ENCODE measurements around the gene RPL9.
A peak's percentile ranks its signal among the peaks of the same experiment; 100 is the strongest.
"Not testable (repeated sequence)": the region's sequence is repeated elsewhere in the genome, so short reads cannot be mapped to it uniquely, and the experiment has no call there.

Gene RPL9

DNA sequence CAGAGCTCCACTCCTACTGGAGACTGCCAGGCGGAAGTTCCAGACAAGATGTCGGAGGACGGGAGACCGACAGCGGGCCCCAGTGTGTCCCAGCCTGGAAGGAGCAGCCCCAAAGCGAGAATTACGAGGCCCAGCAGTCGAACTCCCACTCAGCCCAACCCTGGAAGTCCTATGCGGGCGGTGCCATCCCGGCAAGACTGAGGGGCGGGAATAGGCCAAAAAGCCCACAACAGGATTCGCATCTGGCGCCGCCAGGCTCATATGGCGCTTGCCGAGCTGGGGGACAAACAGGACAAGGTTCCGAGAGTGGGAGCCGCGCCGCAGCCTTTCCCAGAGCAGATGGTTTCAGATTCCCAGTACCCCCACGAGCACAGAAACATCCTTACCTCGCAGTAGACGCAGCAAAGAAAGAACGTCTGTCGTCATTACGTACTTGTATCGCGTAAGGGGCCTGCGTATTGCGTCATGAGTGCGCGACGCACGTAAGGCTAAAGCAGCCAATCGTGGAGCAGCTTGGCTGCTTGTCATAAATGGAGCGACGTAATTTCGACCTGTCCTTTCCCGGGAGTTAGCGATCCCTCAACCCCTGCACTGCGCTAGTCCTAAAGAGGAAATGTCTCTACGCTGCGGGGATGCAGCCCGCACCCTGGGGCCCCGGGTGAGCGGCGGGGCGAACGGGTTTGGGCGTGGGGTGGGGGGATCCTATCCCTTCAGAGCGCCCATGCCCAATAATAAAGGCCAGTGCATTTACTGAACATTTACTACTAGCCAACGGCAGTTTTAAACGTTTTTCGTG is at the start of gene RPL9, which contains the start of gene LIAS:
RPL9 (minus strand) TSS at position 418 of the 796 bp plus-strand sequence. CDS start 483 bp downstream, outside the sequence.
LIAS (plus strand) TSS at position 552 of the 796 bp plus-strand sequence; CDS start at position 614, 62 bp downstream.
- DNase-seq, result peak; percentile 91 to 93

DNA sequence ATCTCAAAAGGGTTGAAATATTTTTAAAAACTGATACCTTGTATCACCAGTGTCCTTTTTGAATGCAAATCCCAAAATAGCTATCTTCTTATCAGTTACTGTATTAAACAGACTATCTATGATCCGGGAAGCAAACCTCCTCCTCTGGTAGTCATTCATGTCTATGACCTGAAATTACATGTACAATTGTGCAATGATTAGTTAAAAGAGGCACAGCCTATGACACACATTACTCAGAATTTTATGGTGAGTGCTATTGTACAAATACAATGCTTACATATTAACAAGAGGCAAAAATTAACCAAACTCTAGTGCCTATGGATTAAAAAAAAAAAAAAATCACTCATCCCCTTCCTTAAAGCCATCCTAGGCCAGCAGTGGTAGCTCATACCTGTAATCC is 46.9 kb upstream of the RPL9 start:
- no peak for DNase-seq

DNA sequence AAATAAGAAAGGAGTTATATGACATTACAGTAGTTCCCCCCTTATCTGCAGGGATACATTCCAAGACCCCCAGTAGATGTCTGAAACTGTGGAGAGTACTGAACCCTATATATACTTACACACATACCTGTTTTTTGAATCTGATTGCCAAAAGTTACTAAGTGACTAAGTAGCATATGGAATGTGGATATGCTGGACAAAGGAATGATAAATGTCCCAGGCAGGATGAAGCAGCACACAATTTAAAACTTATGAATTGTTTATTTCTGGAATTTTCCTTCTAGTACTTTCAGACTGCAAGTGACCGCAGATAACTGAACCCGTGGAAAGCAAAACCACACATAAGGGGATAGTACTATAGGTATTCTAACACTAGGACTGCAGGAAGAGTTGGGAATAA is 45.8 kb upstream of the RPL9 start:
- DNase-seq, result no peak

DNA sequence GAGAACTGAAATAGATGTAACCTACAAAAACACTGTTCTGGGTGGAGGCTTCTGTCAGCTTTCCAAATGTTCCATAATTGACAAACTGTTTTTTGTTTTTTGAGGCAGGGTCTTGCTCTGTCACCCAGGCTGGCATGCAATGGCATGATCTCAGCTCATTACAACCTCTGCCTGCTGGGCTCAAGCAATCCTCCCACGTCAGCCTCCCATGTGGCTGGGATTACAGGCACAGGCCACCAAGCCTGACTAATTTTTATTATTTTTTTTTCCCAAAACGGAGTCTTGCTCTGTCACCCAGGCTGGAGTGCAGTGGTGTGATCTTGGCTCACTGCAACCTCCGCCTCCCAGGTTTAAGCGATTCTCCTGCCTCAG is 43.9 kb upstream of the RPL9 start:
- not testable (repeated sequence) for DNase-seq

DNA sequence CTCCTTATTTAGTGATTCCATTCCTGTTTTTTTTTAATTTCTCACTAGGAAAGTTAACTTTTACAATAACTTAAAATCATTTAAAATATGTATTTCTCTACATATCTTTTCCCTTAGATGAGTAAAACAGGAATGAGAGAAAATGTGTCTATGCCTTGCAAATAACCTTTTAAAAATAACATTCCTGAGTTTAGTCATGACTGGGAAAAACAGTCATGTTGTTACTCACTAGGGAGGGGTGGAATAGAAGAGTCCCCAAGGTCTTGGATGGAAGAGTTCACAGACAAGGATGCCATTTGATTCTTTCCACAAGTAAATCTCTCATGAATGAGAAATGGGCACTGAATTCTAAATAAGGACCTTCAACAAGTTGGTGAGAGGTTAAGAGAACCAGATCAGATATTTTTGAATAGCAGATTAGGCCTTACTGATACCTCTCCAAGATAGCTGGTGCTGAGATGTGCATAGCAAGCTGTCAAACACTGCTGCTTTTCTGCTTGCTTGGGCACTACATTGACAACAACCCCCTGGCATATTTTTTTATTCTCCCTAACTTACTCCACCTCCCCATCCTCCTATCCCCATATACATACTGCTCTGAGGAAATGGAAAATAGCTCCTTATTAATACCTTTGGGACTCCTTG is 43.4 kb upstream of the RPL9 start:
- DNase-seq, result no peak

DNA sequence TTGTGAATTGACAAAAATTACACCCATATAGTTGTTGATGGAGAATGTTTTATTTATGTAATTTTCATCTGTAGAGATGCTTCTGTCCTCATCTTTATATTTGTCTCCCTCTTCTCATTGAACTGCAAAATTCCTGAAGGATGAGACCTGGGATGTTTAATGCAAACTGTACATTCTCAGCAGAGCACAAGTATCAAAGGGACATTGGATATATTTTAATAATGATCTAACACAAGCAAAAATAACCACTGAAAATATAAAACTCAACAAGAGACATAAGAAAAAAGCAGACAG is 40.0 kb upstream of the RPL9 start:
- DNase-seq, result no peak

DNA sequence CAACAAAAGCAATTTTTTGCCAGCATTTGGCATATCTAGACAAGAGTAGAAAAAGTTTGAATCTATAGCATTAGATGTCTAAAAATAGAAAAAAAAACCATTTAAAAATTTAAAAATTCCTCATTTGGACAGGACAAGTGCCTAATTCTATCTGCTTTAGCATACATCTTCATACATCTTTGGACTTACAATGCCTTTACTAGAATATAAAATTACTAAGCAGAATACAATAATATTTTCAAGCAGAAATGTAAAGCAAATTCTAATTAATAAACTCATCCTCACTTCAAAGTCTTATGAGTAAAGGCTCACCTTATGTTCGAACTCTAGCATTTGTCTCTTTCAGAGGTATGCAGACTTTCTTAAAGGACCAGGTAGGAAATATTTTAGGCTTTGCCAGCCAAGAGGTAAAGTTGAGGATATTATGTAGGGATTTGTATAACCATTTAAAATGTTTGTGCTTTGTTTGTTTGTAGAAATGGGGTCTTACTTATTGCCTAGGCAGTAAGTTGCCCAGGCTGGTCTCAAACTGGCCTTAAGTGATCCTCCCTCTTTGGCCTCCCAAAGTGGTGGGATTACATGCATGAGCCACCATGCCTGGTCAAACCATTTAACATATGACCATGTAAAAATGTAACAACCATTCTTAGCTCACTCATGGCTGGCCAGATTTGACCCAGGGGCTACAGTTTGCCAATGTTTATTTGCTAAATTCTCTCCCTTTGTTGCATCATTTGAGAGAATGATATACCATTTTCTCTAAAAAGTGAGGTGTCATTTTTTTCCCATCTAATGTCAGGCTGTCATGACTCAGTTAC is 39.4 kb upstream of the RPL9 start:
- no peak for DNase-seq

DNA sequence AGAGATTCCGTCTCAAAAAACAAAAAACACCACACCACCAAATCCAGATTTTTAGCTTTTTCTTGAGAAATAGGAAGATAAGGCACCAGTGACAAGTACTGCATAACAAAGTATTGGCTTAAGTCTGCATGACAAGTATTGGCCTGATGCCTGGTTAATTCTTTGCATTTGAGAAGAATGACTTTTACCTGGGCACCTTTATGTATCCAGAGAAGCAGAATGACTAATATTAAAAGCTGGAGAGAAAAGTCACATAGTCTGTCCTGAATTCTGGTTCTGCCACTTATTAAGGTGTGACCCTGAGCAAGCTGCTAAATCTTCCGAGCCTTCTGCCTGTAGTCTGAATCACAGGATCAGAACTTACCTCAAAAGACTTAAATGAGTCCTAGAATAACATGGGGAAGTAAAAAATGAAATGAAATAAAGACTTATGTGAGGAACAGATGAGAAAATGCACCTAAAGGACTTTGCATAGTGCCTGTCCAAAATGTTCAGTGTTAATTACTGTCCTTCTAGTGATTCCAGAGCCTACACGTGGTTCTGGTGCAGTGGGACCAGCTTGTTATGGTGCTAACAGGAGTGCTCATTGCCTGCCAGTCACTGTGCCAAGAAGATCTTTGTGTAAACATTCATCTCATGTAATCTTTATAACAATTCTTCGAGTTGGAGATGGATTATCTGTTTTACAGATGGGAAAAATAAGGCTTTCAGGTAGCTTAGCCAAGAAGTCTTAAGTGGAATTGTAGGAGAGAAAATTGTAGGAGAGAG is 36.9 kb upstream of the RPL9 start:
- no peak for DNase-seq

DNA sequence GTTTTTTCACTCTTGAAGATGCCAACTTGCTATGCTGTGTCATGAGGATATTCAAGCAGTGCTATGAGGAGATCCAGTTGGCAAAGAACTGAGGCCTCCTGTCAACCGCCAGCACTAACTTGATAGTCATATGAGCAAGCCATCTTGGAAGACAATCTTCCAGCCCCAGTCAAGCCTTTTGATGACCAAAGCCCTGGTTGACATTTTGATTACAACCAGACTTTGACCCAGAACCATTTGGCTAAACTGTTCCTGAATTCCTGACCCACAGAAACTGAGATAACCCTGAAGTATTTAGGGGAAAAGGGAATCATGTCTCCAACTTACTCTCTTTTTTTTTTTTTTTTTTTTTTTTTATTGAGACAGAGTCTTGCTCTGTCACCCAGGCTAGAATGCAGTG is 35.6 kb upstream of the RPL9 start:
- no peak for DNase-seq

DNA sequence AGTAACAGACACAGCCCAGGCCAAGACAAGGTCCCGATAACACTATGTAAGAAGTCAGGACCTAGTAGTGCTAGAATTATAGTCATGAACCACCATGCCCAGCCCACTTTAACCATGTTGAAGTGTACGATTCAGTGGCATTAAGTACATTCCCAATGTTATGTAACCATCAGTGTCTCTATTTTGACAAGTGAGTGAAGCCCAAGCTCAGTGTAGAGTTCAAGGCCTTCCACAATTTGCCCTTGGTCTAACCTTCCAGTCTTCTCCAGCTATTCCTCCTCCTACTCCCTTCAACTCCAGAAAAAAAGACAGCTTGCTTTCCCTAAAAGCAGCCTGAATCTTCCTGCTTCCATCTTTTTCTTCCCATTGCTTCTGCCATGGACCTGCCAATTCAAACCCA is 31.6 kb upstream of the RPL9 start:
- DNase-seq, result no peak

DNA sequence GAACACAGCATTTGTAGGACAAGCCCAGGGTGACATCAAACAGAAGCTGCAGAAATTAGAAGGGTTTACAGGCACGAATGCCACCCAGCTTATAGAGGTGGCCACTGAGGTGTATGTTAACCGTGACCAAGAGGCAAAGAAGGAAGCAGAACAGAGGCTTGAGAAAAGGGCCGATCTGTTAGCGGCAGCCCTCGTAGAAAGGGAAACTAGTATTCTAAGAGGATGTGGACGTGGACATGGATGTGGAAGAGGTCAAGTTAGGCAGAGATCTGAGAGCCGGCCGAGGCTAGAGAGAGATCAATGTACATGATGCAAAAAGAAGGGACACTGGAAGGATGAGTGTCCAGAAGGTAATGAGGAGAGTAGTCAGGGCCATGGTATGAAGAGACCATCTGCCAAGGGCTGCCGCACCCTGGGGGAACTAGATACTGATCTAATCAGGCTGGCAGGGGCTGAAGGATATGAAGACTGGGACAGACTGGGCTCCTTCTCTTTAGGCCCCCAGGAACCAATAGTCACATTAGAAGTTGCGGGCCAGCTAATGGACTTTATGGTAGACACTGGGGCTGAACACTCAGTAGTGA is 27.6 kb upstream of the RPL9 start:
- DNase-seq, result no peak

DNA sequence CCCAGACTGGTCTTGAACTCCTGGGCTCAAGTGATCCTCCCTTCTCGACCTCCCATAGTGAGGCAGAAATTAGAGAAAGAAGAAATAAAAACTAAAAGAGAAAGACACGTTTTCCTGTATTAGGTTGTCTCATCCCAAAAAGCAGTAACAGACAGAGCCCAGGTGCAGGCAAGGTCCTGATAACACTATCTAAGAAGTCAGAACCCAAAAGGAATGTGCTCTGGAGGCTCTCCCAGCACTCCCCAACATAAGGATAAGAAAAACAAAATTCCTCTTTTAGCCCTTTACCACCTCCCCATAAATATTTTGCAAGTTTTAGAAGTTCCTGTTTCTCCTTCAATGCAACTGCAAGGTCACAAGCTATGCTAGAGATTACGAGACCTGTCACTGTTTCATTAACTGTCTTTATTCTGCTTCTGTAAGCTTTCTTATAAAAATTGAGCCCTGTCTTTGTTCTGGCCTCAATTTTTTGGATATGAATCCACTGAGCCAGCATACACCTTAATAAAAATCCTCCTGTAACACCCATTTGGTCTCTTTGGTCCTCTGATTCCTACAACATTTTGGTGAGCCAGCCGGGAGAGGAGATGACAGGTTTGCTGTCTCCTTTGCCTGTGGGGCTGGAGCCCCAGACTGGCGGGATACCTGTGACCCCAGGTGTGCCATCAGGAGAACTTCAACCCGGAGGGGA is 26.0 kb upstream of the RPL9 start:
- DNase-seq, result no peak

DNA sequence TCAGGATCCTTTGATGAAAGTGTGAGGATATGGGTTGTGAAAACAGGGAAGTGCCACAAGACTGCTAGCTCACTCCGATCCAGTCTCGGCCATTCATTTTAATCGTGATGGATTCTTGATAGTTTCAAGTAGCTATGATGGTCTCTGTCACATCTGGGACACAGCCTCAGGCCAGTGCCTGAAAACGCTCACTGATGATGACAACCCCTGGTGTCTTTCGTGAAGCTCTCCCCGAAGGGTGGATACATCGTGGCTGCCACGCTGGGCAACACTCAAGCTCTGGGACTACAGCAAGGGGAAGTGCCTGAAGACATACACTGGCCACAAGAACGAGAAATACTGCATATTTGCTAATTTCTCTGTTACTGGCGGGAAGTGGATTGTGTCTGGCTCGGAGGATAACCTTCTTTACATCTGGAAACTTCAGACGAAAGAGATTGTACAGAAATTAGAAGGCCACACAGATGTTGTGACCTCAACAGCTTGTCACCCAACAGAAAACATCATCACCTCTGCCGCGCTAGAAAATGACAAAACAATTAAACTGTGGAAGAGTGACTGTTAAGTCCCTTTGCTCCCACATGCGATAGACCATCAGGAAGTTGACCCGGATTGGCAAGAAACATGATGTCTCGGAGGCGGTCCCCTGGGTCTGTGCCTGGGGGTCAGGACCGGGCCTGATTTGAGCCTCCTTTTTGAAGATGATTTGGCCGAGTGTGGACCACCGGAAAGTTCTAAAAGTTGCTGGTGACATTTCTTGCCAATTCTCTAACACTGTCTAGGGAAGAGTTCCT is 22.4 kb upstream of the RPL9 start:
- no peak for DNase-seq

DNA sequence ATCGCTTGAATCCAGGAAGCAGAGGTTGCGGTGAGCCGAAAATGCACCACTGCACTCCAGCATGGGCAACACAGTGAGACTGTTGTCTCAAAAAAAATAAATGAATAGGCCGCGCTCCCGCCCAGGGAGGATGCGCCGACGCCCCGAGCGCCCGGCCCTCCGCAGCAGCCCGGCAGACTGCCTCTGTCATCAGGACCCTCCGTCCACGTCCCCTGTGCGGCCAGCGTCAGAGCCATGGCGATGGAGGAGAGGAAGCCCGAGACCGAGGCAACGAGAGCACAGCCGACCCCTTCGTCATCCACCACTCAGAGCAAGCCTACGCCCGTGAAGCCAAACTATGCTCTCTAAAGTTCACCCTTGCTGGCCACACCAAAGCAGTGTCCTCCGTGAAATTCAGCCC is 21.5 kb upstream of the RPL9 start:
- DNase-seq, result no peak

DNA sequence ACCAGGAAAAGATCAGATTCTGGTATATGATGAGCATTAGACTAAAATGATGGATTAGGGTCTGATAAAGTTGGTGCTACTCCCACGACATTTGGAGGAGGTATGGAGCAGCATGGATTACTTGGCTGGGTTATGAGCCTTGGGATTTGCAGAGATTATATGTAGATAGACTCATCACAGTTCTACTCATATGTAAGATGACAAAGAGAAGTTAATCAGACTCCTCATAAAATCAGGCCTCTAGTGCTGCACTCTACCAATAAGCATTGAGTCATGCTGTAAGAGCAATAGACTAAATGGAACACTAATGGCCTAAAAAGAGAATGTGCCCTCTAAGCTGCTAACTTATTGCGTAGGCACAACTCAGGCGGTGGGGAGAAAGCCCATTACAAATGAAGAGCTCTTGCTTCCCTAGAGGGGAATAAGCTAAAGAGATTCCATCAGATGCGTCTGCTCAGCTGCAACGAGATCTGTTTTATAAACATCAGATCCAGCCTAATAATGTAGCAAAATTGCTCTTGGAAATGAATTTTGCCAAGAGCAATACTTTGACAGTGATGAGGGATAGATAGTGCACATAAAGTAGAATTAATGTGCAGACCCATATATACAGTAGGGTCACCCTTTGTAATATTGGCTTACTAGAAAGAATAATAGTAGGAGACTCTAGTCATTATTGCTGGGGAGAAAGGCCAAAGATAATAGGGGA is 17.6 kb upstream of the RPL9 start:
- DNase-seq, result no peak

DNA sequence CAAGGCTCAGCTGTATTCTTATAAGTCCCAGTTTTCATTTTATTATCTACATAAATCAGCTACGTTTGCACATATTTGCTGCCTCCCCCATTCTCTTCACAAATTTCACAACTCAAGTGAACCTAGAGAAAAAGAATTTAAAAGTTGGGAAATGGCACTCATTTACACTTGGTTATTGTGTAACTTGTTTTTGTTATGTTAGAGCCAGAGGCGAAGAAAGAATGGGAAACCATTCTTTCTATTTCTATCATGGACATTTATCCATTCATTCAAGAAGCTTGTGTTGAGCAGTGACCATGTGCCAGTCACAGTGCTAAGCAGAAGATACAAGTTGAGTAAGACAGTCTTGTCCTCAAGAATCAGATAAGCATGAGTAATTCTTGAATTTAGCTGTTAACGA is 13.7 kb upstream of the RPL9 start:
- DNase-seq, result no peak

DNA sequence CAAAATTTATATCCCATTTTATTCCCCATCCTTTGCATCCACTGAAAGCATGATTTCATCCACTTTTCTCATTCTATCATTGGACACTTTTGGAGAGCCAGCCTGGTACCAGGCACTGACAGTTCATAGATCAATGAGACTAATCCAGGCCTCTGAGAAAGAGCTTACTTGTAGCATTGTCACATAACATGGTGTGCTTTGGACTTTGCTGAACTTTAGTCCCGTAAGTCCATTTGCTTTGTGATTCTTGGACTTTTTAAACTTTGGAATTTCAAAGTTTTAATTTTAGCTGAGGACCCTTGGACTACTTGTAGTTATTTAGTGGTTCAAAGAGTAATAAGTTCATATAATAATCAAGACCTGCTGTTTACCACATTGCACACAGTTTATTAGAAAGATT is 11.7 kb upstream of the RPL9 start:
- no peak for DNase-seq

DNA sequence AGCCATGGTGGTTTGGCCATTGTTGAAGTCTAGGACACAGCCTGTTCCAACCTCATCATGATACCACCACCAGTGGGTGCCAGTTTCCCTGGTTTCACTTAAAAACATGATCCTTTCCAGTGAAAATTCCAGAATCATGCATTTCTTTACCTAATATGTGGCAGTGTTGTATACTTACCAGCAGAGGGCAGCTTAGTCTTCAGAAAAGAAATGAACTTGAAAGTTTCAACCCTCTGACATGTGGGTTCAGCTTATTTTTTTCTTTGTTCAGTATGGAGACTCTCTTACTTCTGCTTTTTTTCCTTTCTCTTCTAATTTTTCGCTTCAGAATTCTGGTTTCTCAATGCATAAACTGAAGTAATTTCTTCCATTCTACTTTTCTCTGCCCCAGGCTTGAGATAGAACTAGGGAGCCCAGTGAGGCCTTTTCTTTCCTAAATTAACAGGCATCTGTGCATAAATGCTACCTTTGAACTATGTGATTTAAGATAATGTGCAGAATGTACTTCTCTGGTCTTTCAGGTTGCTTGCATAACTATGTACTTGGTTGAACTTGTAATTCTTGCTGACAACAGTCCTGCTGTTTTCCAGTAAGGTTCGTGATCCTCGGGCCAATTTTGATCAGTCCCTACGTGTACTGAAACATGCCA is 10.8 kb upstream of the RPL9 start:
- peak; percentile 7 to 29 for DNase-seq

DNA sequence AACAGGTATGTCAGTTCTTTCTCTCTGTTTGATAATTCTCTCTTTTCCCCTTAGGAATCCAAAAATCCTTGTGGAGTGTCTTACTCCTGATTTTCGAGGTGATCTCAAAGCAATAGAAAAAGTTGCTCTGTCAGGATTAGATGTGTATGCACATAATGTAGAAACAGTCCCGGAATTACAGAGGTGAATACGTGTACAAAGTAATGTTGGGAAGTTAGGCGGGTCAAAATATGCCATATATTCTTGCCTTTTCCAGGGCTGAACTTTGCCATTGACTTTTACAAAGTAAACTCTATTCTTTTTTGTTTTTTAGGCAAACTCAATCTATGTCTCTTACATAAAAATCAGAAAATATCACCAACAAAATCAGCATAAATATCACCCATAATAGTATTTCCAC is 8.7 kb upstream of the RPL9 start:
- DNase-seq, result no peak

DNA sequence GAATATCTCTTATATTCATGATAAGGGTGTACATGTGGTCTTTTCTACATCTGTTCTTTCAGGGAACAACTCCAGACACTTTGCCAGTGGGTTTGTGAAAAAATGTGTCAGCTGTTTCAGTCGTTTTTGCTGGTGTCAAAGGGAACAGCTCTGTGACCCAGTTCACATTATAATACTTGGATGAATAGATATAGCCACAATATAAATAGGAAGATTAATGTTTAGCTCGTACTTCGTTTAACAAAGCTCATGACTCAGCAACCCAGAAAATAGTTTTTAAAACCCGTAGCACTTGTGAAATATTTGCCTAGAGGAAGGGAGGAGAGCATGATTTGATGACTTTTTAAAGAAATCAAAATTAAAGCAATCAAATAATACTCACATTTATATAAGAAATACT is 8.0 kb upstream of the RPL9 start:
- DNase-seq, result no peak

All from NCI-H1930 (cell line).